GM18858 (cell line): Measurements from ENCODE around the gene TDRD10.
"Not testable (repeated sequence)": the region's sequence is repeated elsewhere in the genome, so short reads cannot be mapped to it uniquely, and the experiment has no call there.

ENCODE experiments used
- ATAC-seq: cut with Tn5 transposase; IDR thresholded peaks from one replicate; pipeline ENCODE4 v1.9.1; 2021; ENCODE audit not compliant: unreplicated experiment

Gene TDRD10

DNA sequence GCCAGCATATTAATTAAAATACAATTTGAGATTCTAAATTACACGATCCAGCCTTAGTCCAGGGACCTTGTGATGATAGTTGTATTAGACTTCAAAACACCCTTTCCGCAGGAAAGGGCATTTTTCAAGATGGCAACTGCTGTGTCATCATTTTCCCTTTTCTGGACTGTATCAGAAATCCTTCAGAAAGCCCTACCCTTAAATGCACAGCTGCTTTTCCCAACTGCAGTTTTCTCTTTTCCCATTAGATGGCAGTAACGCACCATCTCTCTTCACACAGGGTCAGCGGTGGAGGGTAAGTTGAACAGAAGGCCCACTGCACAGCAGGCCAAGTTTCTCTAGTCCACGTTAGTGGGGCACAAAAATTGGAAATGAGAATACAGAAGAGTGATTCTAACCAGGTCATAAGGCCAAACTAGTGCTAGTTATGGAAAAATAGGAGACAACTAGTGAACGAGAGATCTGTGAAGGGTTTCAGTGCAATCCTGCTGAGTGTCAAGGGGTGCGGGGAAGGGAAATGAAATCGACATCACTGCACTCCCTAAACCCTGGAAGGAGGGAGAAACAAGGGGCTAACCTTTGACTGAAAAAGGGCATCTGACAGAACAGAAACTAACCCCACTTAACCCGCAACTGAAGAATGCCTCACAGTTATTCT lies 22.1 kb upstream of the TDRD10 start:
- ATAC-seq = no peak

DNA sequence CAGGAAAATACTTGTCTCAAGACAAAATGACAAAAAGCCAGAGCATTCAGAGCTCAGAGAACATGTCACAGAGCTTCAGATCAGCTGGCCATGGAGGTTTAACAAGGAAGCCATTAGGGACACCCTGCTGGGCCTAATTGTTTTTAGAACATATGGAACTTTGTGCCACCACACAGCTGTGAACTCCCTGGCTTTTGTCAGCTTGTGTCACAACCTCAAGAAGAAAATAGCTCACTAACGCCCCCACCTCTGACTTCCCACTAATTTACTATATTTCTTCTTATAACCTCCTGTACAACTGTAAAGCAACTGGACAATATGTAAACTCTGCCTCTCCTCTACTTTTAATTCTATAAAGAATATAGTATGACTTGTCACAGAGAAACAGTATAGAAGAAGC lies 21.0 kb upstream of the TDRD10 start:
- ATAC-seq = no peak

DNA sequence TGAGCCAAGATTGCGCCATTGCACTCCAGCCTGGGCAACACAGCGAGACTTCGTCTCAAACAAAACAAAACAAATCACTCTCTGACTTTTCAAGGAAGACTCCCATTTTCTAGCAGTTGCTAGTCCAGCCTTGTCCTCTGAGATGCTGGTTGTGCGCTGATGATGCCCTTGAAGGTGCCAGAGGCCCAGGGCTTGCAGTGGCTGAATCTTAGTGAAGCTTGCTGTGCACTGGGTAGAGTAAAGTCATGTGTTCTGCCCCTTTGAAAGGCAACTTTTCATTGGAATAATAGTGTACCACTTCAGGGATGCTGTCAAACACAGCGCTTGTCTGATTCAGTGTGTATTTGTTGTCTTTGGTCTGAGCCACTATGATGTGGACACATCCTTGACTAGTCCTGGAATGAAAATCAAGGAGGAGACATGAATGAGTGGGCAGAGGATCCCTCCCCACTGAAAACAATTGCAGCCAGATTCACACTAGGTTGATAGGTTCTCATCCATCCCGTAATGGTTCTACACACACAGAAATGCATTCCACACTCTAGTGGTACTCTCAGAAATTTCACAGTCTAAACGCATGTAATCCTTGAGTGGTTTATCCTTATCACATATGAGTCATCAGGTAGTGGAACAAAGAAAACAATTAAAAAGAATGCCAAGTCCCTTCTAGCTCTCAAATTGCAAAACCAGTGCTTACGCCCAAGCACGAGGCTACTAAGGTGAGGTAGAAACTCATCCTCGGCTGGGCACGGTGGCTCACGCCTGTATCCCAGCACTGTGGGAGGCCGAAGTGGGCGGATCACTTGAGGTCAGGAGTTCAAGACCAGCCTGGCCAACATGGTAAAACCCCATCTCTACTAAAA lies 17.8 kb upstream of the TDRD10 start:
- ATAC-seq = no peak

DNA sequence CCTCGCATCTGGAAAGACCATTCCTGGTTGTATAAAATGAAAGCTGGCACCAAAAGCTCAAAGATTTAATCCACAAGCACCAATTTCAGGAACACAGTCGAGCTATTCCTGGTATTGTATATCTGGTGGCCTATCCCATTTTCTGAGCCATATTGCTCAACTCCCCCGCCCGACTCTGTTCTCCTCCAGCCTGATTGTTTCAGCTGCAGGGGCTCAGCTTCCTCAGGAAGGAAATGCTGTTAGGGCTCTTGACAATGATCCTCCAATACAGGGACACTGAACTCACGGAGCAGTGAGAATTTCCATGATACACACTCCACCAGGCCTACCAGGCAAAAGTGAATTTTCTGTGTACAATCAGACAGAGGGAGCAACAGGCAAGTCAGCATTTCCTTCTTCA lies 16.9 kb upstream of the TDRD10 start:
- ATAC-seq = no peak

DNA sequence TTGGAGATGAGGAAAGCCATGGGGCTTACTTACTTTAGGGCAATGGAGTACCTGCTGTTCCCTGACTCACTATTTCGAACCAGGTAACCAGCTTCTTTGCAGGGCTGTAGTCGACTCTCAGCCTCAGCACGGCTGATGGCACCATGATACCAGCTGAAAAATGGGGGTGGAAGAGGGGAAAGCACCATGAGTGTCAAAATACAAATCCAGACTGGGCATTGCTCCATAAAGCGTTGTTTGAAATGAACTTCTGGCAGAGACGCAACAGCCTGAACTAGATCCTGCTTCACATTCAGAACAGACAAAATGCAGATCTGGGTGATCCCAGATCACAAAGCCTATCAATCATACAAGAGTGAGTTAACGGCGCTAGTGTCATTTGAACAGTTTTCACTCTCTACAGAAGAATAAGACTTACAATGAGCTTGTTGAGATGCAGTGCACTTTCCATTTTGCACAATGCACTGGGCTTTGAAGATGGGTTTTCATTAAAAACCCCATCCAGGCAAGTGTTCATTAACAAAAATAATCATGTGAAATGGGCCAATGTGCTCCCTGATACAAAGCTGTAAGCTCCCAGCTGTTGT lies 16.0 kb upstream of the TDRD10 start:
- no peak for ATAC-seq

DNA sequence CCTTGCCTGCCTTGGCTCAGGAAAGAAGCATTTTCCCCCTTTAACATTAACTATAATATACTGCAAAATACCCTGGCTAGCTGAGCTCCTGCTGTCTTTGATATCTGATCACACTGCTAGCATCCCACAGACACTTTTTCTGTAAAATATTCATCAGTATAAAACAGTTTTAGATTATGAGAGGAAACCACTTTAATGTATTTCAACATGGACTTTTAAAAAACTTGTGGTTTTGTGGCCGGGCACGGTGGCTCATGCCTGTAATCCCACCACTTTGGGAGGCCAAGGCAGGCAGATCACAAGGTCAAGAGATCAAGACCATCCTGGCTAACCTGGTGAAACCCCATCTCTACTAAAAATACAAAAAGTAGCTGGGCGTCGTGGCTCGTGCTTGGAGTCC lies 15.3 kb upstream of the TDRD10 start:
- not testable (repeated sequence) for ATAC-seq

DNA sequence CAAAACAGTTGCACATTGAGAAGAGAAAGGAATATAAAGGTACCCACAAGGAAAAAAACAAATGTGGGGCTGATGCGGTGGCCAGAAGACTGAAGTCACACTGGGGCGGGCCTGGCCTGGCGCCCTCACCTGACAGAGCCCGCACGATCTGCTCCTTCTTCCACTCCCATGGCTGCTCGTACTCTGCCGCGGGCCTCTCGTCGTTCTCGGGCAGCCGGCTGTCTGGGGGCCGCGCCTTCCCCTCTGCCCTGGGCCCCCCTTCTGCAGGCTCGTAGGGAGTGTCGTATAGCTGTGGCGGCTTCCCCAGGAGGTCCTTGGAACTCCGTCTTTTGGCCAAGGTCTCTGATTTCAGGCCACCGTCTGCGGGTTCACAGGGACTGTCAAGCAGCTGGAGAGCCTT lies 13.1 kb upstream of the TDRD10 start:
- ATAC-seq = no peak

DNA sequence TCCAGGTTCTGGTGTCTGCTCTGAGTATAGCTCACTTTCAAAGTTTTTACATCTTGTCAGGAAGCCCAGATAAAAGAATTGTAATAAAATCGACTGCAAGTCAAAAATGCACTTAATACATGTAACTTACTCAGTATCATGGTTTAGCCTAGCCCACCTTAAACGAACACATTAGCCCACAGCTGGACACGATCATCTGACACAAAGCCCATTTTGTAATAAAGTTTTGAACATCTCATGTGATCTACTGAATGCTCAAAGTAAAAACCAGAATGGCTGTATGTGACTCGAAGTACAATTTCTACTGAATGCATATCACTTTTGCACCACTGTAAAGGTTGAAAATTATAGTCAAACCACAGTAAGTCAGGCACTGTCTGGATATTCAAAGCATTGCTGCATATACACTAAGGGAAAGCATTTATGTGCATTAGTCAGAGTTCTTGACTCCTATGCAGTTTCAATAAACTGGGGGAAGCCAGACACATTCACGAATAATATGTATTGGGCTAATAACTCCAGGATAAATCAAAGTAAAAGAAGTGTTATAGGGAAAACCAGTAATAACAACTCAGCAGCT lies 12.2 kb upstream of the TDRD10 start:
- ATAC-seq = no peak

DNA sequence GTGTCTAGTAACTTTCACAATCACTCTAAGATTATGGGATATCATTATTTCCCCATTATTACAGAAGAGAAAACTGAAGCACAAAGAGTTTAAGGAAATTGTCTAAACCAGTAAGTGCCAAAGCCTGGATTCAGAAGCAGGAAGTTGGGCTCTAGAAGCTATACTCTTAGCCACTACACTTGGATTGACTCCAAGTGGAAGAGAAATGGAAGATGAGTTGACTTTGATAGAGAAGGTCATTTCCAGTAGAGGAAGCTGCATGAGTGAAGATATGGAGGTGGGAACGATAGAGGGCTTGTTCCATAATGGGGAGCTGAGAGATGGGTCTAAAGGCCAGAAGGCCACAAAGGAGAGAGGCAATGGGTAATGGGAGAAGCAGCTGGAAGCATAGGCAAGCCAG lies 11.7 kb upstream of the TDRD10 start:
- no peak for ATAC-seq

DNA sequence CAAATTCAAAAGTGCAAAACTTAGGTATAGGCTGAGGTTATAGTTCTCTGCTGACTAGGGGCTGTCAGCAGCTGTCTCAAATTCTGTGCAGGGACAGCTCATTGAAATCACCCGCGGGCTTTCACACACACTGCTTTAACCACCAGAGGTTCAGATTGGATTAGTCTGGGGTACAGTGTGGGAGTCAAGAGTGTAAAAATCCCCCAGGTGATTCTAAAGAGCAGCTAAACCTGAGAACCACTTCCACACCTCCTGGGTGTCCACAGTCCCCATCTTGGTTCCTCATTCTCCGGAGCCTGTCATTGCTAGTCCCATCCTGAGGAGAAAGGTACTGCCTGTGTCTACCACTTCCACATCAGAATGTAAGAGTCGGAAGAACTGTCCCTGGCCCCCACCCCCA lies 9.9 kb upstream of the TDRD10 start:
- no peak for ATAC-seq

DNA sequence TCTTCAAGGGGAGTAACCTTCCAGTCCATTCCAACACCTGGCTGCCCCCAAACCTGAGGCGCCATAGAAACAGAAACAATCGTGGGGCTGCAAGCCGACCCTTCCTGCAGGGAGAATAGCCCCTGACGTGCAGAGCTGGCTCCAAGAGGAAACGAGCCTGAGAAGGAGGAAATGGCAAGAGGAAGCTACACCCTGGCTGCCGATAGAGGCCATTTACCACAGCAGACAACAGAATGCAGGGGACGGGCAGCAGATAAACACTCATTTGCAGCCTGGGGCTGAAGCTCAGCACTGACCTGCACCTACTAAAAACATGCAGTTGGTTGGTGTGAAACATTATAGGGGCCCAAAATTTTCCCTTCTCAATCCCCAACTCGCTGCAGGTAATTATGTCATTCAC lies 8.7 kb upstream of the TDRD10 start:
- no peak for ATAC-seq

DNA sequence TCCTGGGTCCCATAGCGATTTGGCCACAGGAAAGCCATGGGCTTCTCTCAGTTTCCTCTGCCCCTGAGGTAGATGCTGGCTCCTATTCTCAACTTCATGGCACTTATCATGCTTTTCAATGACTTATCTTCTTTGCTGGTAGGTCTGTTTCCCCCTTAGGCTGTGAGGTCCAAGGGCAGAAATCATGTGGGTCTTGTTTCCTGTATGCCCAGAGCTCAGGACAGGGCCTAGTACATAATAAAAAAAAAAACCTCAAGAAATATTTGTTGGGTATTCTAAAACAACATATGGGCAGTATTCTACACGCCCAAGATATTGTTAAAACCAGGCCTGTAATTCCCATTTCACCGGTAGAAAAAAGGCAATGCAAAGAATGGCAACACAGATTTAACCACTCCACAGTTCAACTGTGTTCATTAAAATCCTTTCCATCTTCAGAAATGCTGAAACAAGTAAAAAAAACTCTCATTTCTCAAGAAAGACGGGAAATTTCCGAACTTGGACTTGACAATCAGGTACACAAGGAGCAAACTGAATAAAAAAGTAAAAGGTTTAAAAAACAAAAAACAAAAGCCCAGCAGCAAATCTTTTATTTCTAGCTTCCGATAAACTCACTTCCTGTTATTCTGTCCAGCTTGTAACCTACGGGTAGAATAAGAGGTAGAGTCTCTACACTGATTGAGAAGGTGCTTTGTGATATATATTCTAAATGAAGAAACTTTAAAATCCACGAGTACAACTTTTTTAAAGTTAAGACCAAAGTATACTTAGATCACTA lies 6.3 kb upstream of the TDRD10 start:
- ATAC-seq = no peak

DNA sequence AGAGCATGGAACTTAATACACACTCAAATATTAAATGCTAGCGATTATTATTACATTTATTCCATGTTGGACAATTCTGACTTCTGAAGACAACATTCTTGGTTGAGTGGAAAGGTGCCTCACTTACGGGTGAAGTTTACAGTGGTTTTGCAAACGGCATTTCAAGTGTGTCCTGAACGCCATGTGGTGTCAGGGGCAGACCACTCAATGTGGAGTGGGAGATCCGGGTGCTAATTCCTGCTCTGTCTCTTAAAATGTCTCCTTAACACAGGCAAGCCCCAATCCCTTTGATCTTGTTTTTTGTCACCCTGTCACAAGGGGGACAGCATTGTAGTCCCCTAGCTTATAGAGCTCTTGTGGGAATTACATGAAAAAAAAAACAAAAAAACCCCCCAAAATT lies 5.6 kb upstream of the TDRD10 start:
- no peak for ATAC-seq

DNA sequence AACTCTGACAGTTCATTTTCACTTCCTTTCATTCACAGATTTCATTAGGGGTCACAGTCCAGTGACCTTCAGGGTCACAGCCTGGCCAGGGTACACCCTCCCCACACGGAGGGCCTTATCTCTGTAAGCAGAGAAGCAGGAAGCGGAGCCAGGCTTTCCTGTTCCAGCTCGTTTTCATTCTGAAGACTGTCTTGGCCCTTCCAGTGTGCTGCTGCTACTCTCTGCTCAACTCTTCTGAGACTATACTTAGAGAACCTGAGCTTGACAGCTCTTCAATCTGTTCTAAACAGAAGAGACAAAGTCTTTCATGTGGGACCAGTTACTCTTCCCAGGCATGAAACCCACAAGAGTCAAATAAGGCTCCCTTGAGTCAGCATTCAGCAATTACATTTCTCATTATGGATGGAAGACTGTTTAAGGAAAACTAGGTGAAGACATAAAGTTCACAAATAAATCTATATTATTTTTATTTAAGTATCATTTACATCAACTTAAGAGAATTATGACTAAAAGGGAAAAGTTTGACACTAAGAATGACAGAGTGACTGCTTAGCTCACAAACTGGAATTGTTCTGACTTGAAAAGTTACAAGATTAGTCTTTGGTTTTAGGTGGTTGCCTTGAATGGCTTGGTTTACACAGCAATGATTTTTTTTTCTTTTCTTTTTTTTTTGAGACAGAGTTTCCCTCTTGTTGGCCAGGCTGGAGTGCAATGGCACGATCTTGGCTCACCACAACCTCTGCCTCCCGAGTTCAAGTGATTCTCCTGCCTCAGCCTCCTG lies 4.8 kb upstream of the TDRD10 start:
- ATAC-seq = no peak

DNA sequence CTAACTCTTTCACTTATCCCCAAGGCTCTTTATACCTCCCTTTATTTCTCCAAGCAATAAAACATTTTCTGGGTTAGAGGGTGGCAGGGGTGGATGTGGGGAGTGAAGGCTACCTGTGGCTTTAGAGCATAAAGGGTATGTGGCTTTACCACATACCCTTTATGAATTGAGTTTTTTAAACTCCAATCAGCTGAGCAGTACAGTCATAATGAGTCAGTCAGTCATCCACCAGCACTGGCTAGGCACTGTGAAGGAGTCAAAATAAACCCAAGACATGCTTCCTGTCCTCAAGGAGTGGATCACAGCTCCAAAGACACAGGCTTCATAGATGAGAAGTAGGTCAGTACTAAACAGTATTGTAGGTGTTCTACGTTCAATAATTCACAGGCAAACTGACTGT lies 2.6 kb upstream of the TDRD10 start:
- ATAC-seq = no peak

DNA sequence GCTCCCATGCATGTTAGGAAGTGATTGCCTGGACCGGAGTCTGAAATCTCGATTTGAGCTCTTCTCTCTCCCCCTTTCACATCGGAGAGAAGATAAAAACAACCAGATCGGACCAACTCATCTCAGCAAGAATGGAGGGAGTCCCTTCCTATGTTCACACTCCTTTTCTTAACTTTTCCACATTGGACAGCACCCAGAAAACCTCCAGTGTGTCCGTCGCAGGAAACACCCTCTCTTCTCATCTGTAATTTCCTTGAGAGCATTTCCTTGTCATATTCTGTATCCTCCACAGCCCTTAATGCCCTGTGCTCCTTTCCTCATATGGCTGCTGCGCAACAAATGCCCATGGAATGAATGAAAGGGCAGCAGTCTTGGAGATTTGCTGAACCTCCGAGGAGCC lies 1.5 kb upstream of the TDRD10 start:
- ATAC-seq = no peak

DNA sequence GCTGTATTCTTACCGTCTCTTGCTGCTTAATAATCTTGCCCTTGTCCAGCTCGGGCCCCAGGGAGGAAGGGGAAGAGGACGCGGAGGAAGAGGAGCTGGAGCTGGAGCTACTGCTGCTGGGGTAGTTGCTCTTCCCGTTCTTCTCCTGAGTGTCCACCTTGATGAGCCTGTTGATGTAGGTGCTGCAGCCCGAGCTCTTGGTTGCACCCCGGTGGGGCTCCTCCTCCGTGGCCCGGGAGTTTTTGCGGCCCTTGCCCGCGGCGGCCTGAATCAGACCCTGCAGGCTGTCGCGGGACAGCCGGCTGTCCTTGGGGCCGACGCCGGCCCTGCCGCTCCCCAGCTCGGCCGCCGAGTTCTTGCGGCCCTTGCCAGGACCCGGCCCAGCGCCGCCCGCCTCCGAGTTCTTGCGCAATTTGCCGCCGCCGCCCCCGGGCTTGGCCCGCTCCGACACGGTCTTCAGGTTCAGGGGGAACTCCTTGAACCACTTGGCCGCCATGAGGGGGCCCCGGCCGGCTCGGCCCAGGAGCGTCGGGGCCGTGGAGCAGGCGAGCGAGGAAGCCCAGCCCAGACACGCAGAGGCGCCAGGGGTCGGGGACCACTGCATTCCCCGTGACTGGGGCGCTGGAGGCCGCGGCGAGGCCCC lies 475 bp upstream of the TDRD10 start:
- ATAC-seq = no peak

DNA sequence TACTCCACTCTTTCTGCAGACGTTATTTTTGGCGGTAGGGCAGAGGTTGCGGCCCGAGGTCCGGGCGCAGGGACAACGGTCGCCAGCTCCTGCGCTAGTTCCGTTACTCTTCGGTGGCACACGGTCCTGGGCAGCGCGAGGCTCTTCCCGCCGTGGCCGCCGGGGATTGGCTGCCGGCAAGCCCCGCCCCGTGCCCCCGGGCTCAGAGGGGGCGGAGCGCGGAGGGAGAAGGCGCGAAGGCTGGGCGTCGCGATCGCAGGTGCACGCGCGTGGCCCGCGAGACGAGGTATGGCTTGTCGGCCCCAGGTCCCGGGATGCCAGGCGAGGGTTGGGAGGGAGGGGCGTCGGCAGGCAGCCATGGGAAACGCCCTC lies 711 bp downstream of the TDRD10 start:
- ATAC-seq = no peak

DNA sequence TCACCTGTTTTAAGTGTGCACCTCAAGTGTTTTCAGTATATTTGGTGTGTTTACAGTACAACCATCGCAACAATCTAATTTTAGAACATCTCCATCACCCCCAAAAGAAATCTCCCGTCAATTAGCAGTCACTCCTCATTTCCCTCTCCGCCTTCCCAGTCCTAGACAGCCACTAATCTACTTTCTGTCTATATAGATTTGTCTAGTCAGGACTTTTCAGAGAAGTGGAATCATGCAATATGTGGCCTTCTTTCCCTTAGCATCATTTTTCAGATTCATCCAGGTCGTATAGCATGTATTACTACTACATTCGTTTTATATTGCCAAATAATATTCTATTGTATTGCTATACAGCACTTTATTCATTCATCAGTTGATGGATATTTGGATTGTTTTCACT lies 1.9 kb downstream of the TDRD10 start:
- ATAC-seq = no peak

DNA sequence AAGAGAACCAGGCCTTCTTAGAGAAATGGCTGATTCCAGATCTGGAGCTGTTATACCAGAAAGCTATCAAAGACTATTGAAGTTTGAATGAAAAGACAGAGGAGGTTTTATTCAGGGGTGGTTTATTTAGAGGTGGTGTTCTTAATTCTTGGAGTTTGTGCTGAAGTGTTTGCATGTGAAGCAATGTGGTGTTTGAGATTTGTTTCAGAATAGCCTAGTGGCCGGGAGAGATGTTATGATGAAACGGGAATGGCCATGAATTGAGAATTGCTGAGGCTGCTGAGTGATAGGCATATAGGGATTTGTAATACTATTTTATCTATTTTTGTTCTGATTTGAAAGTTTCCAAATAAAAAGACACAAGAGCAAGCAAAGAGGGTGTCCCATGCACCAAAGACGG lies 10.7 kb downstream of the TDRD10 start:
- ATAC-seq = no peak
